Natural killer cell (primary cell): ENCODE results near the gene TAOK2. TPM values are rescaled to one million over a fixed set of nuclear protein-coding genes. Genes with fewer than 3 reads are reported as not detected.

ENCODE experiments used
- ATAC-seq, 3 donors: fragments of 150-1000 bp in 2 of 3; fragments of 200-7000 bp in 1 of 3; cut with Tn5 transposase; 1 replicate in 1 of 3; 2 replicates in 2 of 3; pipeline ENCODE4 v1.10.0; 2021; ENCODE audit warnings: mild to moderate bottlenecking in 2 of 3, moderate library complexity in 2 of 3
- DNase-seq, 2 donors: peaks; one replicate each; pipeline versions ENCODE4 v3.0.0 to v3.0.0-alpha.2; 2013 to 2021; ENCODE audit warnings: mixed read lengths in 1 of 2
- H3K27ac ChIP-seq: one replicate; pipeline ENCODE4 v1.5.1; 2013; ENCODE audit warnings: mild to moderate bottlenecking, low read length
- H3K27me3 ChIP-seq: one replicate; pipeline ENCODE4 v1.6.1; 2013; ENCODE audit warnings: low read length; ENCODE audit not compliant: control insufficient read depth, insufficient read depth
- H3K36me3 ChIP-seq: one replicate; pipeline ENCODE4 v1.6.1; 2013; ENCODE audit warnings: low read length; ENCODE audit not compliant: control insufficient read depth, insufficient read depth
- H3K4me1 ChIP-seq: one replicate; pipeline ENCODE4 v1.6.1; 2013; ENCODE audit warnings: low read length; ENCODE audit not compliant: control insufficient read depth, insufficient read depth
- H3K4me3 ChIP-seq: one replicate; pipeline ENCODE4 v1.5.1; 2013; ENCODE audit warnings: low read length
- H3K9me3 ChIP-seq: one replicate; pipeline ENCODE4 v1.6.1; 2013; ENCODE audit warnings: low read length; ENCODE audit not compliant: control insufficient read depth, insufficient read depth
- H3K27ac Mint-ChIP-seq, 2 donors: one replicate each; pipeline ENCODE4 v1.8.0; 2022; ENCODE audit warnings: mild to moderate bottlenecking in 2 of 2, mixed read lengths in 2 of 2, moderate library complexity in 1 of 2
- H3K27me3 Mint-ChIP-seq, 2 donors: one replicate each; pipeline ENCODE4 v1.8.0; 2022; ENCODE audit warnings: low read depth in 2 of 2, mixed read lengths in 2 of 2
- H3K36me3 Mint-ChIP-seq: one replicate; pipeline ENCODE4 v1.8.0; 2022; ENCODE audit warnings: mixed read lengths
- H3K4me1 Mint-ChIP-seq, 2 donors: one replicate each; pipeline ENCODE4 v1.8.0; 2022; ENCODE audit warnings: mixed read lengths in 2 of 2
- H3K4me3 Mint-ChIP-seq: one replicate; pipeline ENCODE4 v1.8.0; 2022; ENCODE audit warnings: mild to moderate bottlenecking, moderate library complexity, mixed read lengths
- H3K9me3 Mint-ChIP-seq, 2 donors: one replicate each; pipeline ENCODE4 v1.8.0; 2022; ENCODE audit warnings: mixed read lengths in 2 of 2
- CTCF ChIP-seq: fragments of 200-600 bp; IDR thresholded peaks from one replicate; pipeline ENCODE4 v1.8.0; 2022; ENCODE audit warnings: antibody characterized with exemption
- WGBS: methylation state at CpG from one replicate; pipeline ENCODE4 v1.1.7; 2013; ENCODE audit warnings: missing lambda C conversion rate; ENCODE audit not compliant: insufficient coverage; 5-methylcytosine and 5-hydroxymethylcytosine counted together
- intact Hi-C: fragments of 100-400 bp; cut with micrococcal nuclease; formaldehyde crosslinking; loops from one replicate; pipeline ENCODE4 v1.14.2; 2022
- total RNA-seq, 4 donors: library from RNA; stranded (reverse); fragments of 120-200 nt in 1 of 4; gene quantifications; one replicate each; pipeline versions ENCODE4 v1.2.3 to v1.2.4, GENCODE V29; 2013 to 2022

TAOK2 gene
- total RNA-seq: 10 to 100 TPM; 35.3 to 42.8 (median 41.5) TPM
- 26.7 TPM for total RNA-seq (2013)

- H3K4me3 ChIP-seq: peak within 1 kb of the TSS; percentile 84
- intact Hi-C loops: loop anchor here (1.0 to 5.0 kb wide), 4 partner anchors 12 to 166 kb away; partner anchors contain the start of genes INO80E, KCTD13 and MAZ
- H3K27ac ChIP-seq: peak within 1 kb of the TSS; percentile 71
- Mint-ChIP-seq H3K4me3 (peak within 1 kb of the TSS; percentile 95), H3K9me3 (no peaks in the 10 kb centered on the region), H3K4me1 (peaks cover 28 to 52% of the 10 kb centered on the region in 2 donors), H3K27ac (peak within 1 kb of the TSS; percentile 64 to 96), H3K36me3 (peaks cover 3% of the 10 kb centered on the region), H3K27me3 (no peaks in the 10 kb centered on the region)
- DNase-seq (peak; percentile 93 to 96), ATAC-seq (peak; percentile 97 to 99 (median 97))
- no peaks in the 10 kb centered on the region for H3K9me3 ChIP-seq
- no peaks in the 10 kb centered on the region for H3K27me3 ChIP-seq
- 4% methylated on average over 75 of the region's 75 CpGs for WGBS
- peaks cover 30% of the 10 kb centered on the region for H3K4me1 ChIP-seq
- no peak for TF ChIP-seq CTCF
- H3K36me3 ChIP-seq: peaks cover 8% of the 10 kb centered on the region
These were observed at the start of gene TAOK2 for GRCh38 chr16:29973384-29974246. TSS of gene TAOK2 (plus strand) at chr16:29973868. CDS start at chr16:29977773, 3,905 bp downstream.

- Mint-ChIP-seq H3K36me3 (peaks cover 10% of the 10 kb centered on the region), H3K27ac (peak overlapping the region; percentile 91 to 97), H3K4me3 (peak overlapping the region; percentile 97), H3K27me3 (no peaks in the 10 kb centered on the region), H3K9me3 (no peaks in the 10 kb centered on the region), H3K4me1 (peaks cover 33 to 49% of the 10 kb centered on the region in 2 donors)
- Histone ChIP-seq H3K9me3 (no peaks in the 10 kb centered on the region), H3K36me3 (peaks cover 20% of the 10 kb centered on the region), H3K27ac (no peak overlapping the region), H3K4me3 (peak overlapping the region; percentile 73), H3K27me3 (no peaks in the 10 kb centered on the region), H3K4me1 (peaks cover 21% of the 10 kb centered on the region)
- intact Hi-C loops: no loop called here
- no peak for TF ChIP-seq CTCF
- WGBS: 14% methylated on average over 9 of the region's 9 CpGs
- no peak for ATAC-seq
- peak in 1 of 2 donors; percentile 24 for DNase-seq
These were observed 48.4 kb upstream of the TAOK2 start for GRCh38 chr16:29925105-29925756.

- H3K36me3 Mint-ChIP-seq: peaks cover 3% of the 10 kb centered on the region
- H3K27ac ChIP-seq: peak within 1 kb of the TSS; percentile 82
- no peaks in the 10 kb centered on the region for H3K9me3 ChIP-seq
- peak within 1 kb of the TSS; percentile 91 to 97 for H3K27ac Mint-ChIP-seq
- intact Hi-C loops: loop anchor here (1.0 kb wide), 2 partner anchors 35 to 47 kb away; partner anchors contain the start of gene TAOK2
- no peaks in the 10 kb centered on the region for H3K27me3 Mint-ChIP-seq
- H3K27me3 ChIP-seq: no peaks in the 10 kb centered on the region
- peak; percentile 90 to 95 (median 93) for ATAC-seq
- peaks cover 21% of the 10 kb centered on the region for H3K4me1 ChIP-seq
- H3K36me3 ChIP-seq: peaks cover 12% of the 10 kb centered on the region
- peak; percentile 92 to 96 for DNase-seq
- peak within 1 kb of the TSS; percentile 73 for H3K4me3 ChIP-seq
- H3K9me3 Mint-ChIP-seq: no peaks in the 10 kb centered on the region
- TF ChIP-seq CTCF: no peak
- under 1% methylated on average over 89 of the region's 89 CpGs for WGBS
- H3K4me1 Mint-ChIP-seq: peaks cover 25 to 43% of the 10 kb centered on the region in 2 donors
- H3K4me3 Mint-ChIP-seq: peak within 1 kb of the TSS; percentile 97
These were observed 47.6 kb upstream of the TAOK2 start, which contains the start of gene KCTD13 for GRCh38 chr16:29925781-29926710. TSS of gene KCTD13 (minus strand) at chr16:29926226. CDS start at chr16:29926033, 193 bp downstream.
